WERI-Rb-1 (cell line): ENCODE data around the gene SCGB1C2.
A peak's percentile ranks its signal among the peaks of the same experiment; 100 is the strongest.

Source experiments
- DNase-seq: peaks from one replicate; pipeline ENCODE4 v3.0.0-alpha.2; 2020
- H3K27ac ChIP-seq: fragments of 250-450 bp; sonication (Bioruptor Pico); 2 replicates; pipeline ENCODE4 v1.5.1; 2020; ENCODE audit warnings: mild to moderate bottlenecking, moderate library complexity
- H3K27me3 ChIP-seq: fragments of 250-450 bp; sonication (Bioruptor Pico); 2 replicates; pipeline ENCODE4 v1.5.1; 2021; ENCODE audit warnings: mild to moderate bottlenecking, low read depth, moderate library complexity; ENCODE audit not compliant: insufficient read depth, severe bottlenecking
- H3K36me3 ChIP-seq: fragments of 250-450 bp; sonication (Bioruptor Pico); 2 replicates; pipeline ENCODE4 v1.5.1; 2020; ENCODE audit warnings: mild to moderate bottlenecking, moderate library complexity
- H3K4me3 ChIP-seq: 2 replicates; pipeline ENCODE4 v1.5.1; 2011; ENCODE audit warnings: low read depth, mild to moderate bottlenecking, control low read depth, low read length
- H3K9me3 ChIP-seq: fragments of 250-450 bp; sonication (Bioruptor Pico); 2 replicates; pipeline ENCODE4 v1.5.1; 2021; ENCODE audit warnings: mild to moderate bottlenecking, moderate library complexity; ENCODE audit not compliant: severe bottlenecking
- TF ChIP-seq, protein P1 (sequence below): IDR thresholded peaks from 2 replicates; pipeline ENCODE4 v1.5.1; 2011; ENCODE audit warnings: low read depth, mild to moderate bottlenecking, control low read depth, inconsistent platforms, low read length

SCGB1C2 gene

DNA sequence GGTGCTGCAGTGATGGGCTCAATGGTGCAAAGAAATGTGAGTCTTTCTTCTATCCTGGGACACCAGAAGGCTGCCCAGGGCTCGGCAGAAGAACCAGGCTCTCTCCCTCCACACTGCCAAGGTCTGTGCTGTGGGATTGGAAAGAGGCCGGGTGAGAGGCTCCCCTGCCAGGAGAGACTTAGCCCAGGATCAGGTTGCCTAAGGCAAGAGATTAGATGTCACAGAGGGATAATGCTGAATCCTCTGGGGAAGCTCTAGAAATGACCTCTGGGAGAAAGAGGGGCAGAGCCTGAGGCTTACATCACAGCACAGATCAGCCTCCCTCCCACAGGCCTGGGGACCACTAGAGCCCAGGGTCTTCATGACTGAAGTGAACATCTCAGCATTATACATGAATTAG, 49.8 kb downstream of the SCGB1C2 start:
- Histone ChIP-seq H3K27me3 (no peaks in the 10 kb centered on the region), H3K4me3 (no peak overlapping the region), H3K9me3 (no peaks in the 10 kb centered on the region), H3K36me3 (no peaks in the 10 kb centered on the region), H3K27ac (peak overlapping the region; percentile 76)
- TF ChIP-seq, protein P1, sequence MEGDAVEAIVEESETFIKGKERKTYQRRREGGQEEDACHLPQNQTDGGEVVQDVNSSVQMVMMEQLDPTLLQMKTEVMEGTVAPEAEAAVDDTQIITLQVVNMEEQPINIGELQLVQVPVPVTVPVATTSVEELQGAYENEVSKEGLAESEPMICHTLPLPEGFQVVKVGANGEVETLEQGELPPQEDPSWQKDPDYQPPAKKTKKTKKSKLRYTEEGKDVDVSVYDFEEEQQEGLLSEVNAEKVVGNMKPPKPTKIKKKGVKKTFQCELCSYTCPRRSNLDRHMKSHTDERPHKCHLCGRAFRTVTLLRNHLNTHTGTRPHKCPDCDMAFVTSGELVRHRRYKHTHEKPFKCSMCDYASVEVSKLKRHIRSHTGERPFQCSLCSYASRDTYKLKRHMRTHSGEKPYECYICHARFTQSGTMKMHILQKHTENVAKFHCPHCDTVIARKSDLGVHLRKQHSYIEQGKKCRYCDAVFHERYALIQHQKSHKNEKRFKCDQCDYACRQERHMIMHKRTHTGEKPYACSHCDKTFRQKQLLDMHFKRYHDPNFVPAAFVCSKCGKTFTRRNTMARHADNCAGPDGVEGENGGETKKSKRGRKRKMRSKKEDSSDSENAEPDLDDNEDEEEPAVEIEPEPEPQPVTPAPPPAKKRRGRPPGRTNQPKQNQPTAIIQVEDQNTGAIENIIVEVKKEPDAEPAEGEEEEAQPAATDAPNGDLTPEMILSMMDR, result no peak
- peak; percentile 84 for DNase-seq
